Mesodermal cell (in vitro differentiated cells): ENCODE results near the gene FAM174C.

ENCODE experiments used
- H3K27ac ChIP-seq: 2 replicates; pipeline ENCODE4 v1.7.0; 2013; ENCODE audit warnings: mild to moderate bottlenecking, low read depth, low read length, moderate library complexity; ENCODE audit not compliant: severe bottlenecking
- H3K36me3 ChIP-seq: 2 replicates; pipeline ENCODE4 v1.7.1; 2013; ENCODE audit warnings: mild to moderate bottlenecking, low read length, moderate library complexity; ENCODE audit not compliant: control insufficient read depth, insufficient read depth
- H3K4me1 ChIP-seq: one replicate; pipeline ENCODE4 v1.7.1; 2013; ENCODE audit warnings: mild to moderate bottlenecking, low read length; ENCODE audit not compliant: insufficient read depth, control insufficient read depth, poor library complexity, severe bottlenecking
- H3K4me3 ChIP-seq: 2 replicates; pipeline ENCODE4 v1.7.0; 2013; ENCODE audit warnings: low read length, control low read depth, mild to moderate bottlenecking; ENCODE audit not compliant: insufficient read depth, poor library complexity, severe bottlenecking; ENCODE audit errors: extremely low read depth
- H3K9me3 ChIP-seq: 2 replicates; pipeline ENCODE4 v1.7.1; 2013; ENCODE audit warnings: mild to moderate bottlenecking, low read length, moderate library complexity; ENCODE audit not compliant: control insufficient read depth
- WGBS, 2 experiments: methylation state at CpG; one replicate each; pipeline ENCODE4 v1.1.5; 2013; ENCODE audit warnings: missing lambda C conversion rate in 2 of 2; ENCODE audit not compliant: insufficient coverage in 2 of 2; 5-methylcytosine and 5-hydroxymethylcytosine counted together

The FAM174C gene

GRCh38 chr19:1284979-1285736 lies 9.8 kb downstream of the FAM174C start:
- H3K4me1 ChIP-seq = peaks cover 7% of the 10 kb centered on the region
- no peaks in the 10 kb centered on the region for H3K9me3 ChIP-seq
- 29 to 31% methylated on average over 30 to 45 of the region's 51 CpGs for WGBS, 2 experiments
- no peak overlapping the region for H3K27ac ChIP-seq
- H3K4me3 ChIP-seq = peak overlapping the region; percentile 16
- H3K36me3 ChIP-seq = no peaks in the 10 kb centered on the region

GRCh38 chr19:1285737-1286360 lies 10.5 kb downstream of the FAM174C start, which contains the start of gene EFNA2:
EFNA2 (plus strand) TSS chr19:1285873; CDS start chr19:1286169, 296 bp downstream.
- Histone ChIP-seq H3K36me3 (no peaks in the 10 kb centered on the region), H3K4me3 (peak within 1 kb of the TSS; percentile 58), H3K9me3 (no peaks in the 10 kb centered on the region), H3K4me1 (peaks cover 7% of the 10 kb centered on the region), H3K27ac (no peak within 1 kb of the TSS)
- WGBS, 2 experiments = 0% methylated on average over 52 to 59 of the region's 113 CpGs

GRCh38 chr19:1286487-1287353 lies 11.4 kb downstream of the FAM174C start:
- H3K4me3 ChIP-seq = peak overlapping the region; percentile 58
- no peaks in the 10 kb centered on the region for H3K9me3 ChIP-seq
- H3K4me1 ChIP-seq = peaks cover 7% of the 10 kb centered on the region
- no peaks in the 10 kb centered on the region for H3K36me3 ChIP-seq
- 48 to 53% methylated on average over 33 to 35 of the region's 38 CpGs for WGBS, 2 experiments
- no peak overlapping the region for H3K27ac ChIP-seq

GRCh38 chr19:1287354-1288225 lies 12.3 kb downstream of the FAM174C start:
- H3K27ac ChIP-seq = no peak overlapping the region
- no peaks in the 10 kb centered on the region for H3K36me3 ChIP-seq
- H3K4me1 ChIP-seq = peaks cover 7% of the 10 kb centered on the region
- H3K4me3 ChIP-seq = peak overlapping the region; percentile 58
- 55 to 56% methylated on average over 46 of the region's 55 CpGs for WGBS, 2 experiments
- no peaks in the 10 kb centered on the region for H3K9me3 ChIP-seq

DNA sequence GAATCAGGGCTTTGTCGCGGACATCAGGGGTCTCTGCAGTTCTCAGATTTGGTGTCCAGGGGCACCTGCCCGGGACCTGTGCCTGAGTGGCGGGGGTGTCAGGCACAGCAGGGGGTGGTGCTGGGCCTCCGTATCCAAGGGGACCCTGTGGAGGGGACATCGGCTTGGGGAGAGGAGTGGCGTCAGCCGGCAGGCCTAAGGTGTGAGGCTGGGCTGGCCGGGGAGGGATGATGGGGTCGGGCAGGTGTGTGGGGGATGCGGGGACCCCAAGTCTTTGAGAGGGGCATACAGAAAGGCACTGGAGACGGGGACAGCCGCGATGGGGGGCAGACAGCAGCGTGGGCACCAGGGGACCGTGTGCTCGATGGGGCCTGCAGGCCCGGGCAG lies 12.9 kb downstream of the FAM174C start:
- Histone ChIP-seq H3K9me3 (no peaks in the 10 kb centered on the region), H3K27ac (no peak overlapping the region), H3K4me1 (peaks cover 7% of the 10 kb centered on the region), H3K4me3 (no peak overlapping the region), H3K36me3 (no peaks in the 10 kb centered on the region)
- 93 to 94% methylated on average over 14 to 15 of the region's 18 CpGs for WGBS, 2 experiments

DNA sequence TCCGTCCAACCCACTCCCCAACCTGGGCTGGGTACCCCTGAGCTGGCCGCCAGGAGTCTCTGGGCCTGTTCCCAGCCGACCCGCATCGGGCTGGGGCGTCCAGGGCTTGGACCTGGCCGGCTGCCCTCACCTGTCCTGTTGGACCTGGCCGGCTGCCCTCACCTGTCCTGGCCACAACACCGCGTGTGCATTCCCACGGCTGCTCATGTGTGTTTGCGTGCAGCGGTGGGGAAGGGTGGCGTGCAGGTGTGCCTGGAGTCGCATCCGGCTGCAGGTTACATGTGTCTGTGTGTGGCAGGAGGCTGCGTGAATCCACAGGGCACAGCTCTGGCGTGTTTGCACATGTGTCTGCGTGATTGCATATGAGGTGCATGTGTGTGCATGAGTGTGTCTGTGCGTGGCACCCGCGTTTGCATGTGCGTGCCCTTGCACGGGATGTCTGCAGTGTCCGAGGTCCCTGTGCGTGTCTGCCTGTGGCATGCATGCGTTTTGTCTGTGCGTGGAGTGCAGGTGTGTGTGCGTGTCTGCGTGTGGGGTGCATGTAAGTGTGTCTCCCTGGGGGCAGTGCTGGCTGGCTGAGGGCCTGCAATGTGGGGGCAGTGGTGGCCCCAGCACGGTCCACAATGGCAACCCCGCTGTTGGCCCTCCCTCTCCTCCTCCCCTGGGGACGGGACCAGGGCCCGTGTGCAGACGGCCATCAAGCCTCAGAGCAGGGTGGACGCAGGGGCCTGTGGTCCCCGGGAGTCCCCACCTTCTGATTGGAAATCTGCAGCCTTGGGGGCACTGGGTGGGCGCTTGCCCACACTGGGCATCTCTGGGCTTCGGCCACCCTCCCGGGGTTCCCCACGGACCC lies 13.7 kb downstream of the FAM174C start:
- WGBS, 2 experiments = 93 to 96% methylated on average over 34 to 37 of the region's 41 CpGs
- no peak overlapping the region for H3K4me3 ChIP-seq
- no peaks in the 10 kb centered on the region for H3K9me3 ChIP-seq
- H3K36me3 ChIP-seq = no peaks in the 10 kb centered on the region
- no peak overlapping the region for H3K27ac ChIP-seq
- peaks cover 7% of the 10 kb centered on the region for H3K4me1 ChIP-seq

- Histone ChIP-seq H3K27ac (no peak overlapping the region), H3K9me3 (no peaks in the 10 kb centered on the region), H3K4me3 (no peak overlapping the region), H3K36me3 (no peaks in the 10 kb centered on the region), H3K4me1 (peaks cover 7% of the 10 kb centered on the region)
- 94 to 97% methylated on average over 15 to 19 of the region's 19 CpGs for WGBS, 2 experiments
Observed at GRCh38 chr19:1289686-1290025, 14.3 kb downstream of the FAM174C start.

DNA sequence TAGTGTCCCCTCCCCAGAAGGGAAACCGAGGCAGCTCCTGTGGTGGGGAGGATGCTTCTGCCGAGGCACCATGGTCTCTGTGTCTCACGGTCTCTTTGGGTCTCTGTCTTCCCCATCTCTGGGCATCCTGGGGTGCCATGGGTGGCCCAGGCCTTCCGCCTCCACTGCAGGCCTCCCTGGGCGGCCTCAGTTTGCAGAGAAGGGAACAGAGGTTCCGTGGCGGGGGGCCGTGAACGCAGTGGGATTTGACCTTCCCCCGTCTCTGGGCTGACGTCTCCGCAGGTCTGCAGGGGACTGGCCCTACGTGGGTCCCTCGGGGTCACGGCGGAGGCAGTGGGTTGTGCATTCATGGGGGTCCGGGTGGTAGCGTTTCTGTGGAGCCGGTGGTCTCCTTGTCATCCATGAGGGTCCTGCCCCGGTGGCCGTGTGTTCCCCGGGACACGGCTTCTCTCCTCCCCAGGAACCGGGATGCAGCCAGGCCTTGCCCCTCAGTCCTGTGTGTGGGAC lies 14.9 kb downstream of the FAM174C start:
- 91 to 96% methylated on average over 22 to 23 of the region's 24 CpGs for WGBS, 2 experiments
- H3K4me3 ChIP-seq = no peak overlapping the region
- no peaks in the 10 kb centered on the region for H3K9me3 ChIP-seq
- no peak overlapping the region for H3K27ac ChIP-seq
- H3K4me1 ChIP-seq = peaks cover 7% of the 10 kb centered on the region
- no peaks in the 10 kb centered on the region for H3K36me3 ChIP-seq

GRCh38 chr19:1290703-1291651 lies 15.6 kb downstream of the FAM174C start:
- no peaks in the 10 kb centered on the region for H3K9me3 ChIP-seq
- 88 to 90% methylated on average over 39 to 40 of the region's 40 CpGs for WGBS, 2 experiments

More at GRCh38 chr19:1290703-1291651, 15.6 kb downstream of the FAM174C start:
- H3K36me3 ChIP-seq = no peaks in the 10 kb centered on the region
- no peak overlapping the region for H3K27ac ChIP-seq
- no peak overlapping the region for H3K4me3 ChIP-seq
- peaks cover 7% of the 10 kb centered on the region for H3K4me1 ChIP-seq
